ENCODE results near the gene APLP2. TPM values are rescaled to one million over a fixed set of nuclear protein-coding genes. Genes with fewer than 3 reads are reported as not detected.

The APLP2 gene
- total RNA-seq, 4 donors from 2014 or later = 226 to 376 (median 262) TPM

DNA sequence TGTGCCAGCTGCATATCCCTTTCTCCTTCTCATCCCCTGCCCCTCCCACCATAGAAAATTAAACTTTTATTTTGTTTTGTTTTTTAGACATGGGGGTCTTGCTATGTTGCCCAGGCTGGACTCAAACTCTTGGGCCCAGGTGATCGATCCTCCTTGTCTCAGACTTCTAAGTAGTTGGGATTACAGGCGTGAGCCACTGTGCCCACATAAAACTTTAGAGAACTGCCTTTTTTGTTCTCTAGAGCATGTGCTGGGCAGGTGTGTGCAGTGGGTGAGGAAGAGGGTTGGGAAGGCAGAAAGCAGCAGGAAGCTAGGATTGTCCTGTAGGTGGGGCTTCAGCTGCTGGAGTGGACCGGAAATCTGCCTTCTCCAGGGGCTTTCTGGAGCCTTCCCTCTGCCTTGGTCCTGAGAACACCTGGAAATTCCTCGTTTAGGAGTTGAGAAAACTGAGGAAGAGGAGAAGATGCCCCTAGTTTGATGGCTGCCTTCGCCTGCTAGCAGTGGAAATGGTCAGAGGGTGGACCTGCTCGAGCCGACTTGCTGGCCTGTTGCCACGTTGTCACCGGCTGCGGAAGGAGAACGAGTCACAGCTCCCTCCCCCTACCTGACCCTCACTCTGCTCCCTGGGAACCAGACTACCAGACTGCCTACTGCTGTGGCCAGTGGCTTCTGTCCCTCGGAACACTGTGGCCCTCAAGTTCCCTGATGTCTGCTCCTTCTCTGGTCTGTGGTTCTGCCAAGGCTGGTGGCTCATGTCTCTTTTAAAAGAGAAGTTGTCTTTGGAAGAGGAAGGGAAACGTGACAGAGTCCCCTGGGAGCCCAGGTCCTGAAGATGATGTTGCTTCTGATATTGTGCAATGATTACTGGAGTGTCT, 93.9 kb downstream of the APLP2 start:
- Histone ChIP-seq H3K36me3 (no peaks in the 10 kb centered on the region), H3K9me3 (no peaks in the 10 kb centered on the region), H3K4me1 (peaks cover 0 to 10% of the 10 kb centered on the region in 2 donors), H3K27ac (no peak overlapping the region), H3K4me3 (no peak overlapping the region), H3K27me3 (peaks cover 0 to 14% of the 10 kb centered on the region in 2 donors)
- intact Hi-C loops (cut with DNase I; ENCODE audit: low total_unique reads) = no loop called here
- TF ChIP-seq POLR2A (IDR thresholded peaks at IDR 0.05) = no peak
- TF ChIP-seq CTCF (IDR thresholded peaks at IDR 0.05) = no peak
- no peak for DNase-seq

DNA sequence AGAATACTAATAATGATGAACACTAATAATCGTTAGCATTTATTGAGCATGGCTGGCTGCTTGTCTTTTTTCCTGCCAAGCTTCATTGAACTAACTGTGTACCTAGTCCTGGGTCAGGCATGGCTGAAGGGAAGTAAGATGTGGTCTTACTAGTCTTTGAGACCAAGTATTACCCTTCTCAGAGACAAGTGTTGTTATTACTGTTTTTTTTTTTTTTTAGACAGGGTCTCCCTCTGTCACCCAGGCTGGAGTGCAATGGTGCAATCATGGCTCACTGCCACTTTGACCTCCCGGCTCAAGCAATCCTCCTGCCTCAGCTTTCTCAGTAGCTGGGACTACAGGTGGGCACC, 94.5 kb downstream of the APLP2 start:
- Histone ChIP-seq H3K36me3 (no peaks in the 10 kb centered on the region), H3K9me3 (no peaks in the 10 kb centered on the region), H3K4me3 (no peak overlapping the region), H3K4me1 (peaks cover 0 to 10% of the 10 kb centered on the region in 2 donors), H3K27ac (no peak overlapping the region), H3K27me3 (peaks cover 0 to 8% of the 10 kb centered on the region in 2 donors)
- TF ChIP-seq CTCF (IDR thresholded peaks at IDR 0.05) = no peak
- intact Hi-C loops (cut with DNase I; ENCODE audit: low total_unique reads) = no loop called here
- DNase-seq = no peak

DNA sequence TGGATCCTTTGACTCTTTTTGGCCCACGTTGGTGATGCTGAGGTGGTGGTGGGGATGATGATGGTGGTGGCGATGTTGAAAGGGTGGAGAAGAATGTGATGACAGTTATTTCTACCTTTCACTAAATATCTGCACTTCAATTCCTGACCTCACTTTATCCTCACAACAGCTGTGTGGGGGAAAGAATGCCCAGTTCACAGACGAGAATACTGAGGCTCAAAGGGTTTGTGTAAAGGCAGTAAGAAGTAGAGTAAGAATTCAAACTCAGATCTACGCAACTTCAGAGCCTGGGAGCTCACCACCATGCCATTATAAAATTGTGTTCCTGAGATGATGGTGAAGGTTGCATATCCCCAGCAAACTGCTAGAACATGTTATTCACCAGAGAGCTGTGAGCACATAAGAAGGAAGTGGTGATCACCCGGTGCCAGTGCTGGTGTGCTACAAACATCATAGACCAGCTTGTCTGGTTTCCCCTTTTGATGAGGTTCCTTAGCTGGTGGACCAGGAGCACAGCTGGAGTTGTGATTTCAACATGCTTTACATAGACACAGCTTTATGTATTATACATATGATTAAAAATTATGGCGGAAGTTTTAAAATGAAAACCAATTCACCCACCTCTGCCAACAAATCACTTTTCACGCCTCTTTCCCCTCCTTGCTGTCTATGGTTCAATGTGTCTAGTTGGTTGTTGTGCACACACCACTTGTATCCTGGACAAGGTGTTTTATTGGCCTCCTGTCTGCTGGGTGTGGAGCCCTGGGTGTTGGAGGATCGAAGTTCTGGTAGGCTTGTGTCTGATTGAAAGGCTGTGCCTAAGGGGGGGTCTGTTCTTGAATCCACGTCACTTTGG, 96.1 kb downstream of the APLP2 start:
- H3K27ac ChIP-seq = no peak overlapping the region
- TF ChIP-seq POLR2A (IDR thresholded peaks at IDR 0.05) (no peak), CTCF (IDR thresholded peaks at IDR 0.05) (no peak)
- no peaks in the 10 kb centered on the region for H3K4me1 ChIP-seq
- H3K9me3 ChIP-seq = no peaks in the 10 kb centered on the region
- no peak for DNase-seq
- H3K36me3 ChIP-seq = no peaks in the 10 kb centered on the region
- peaks cover 0 to under 1% of the 10 kb centered on the region in 2 donors for H3K27me3 ChIP-seq
- intact Hi-C loops (cut with DNase I; ENCODE audit: low total_unique reads) = no loop called here
- H3K4me3 ChIP-seq = no peak overlapping the region

- H3K27me3 ChIP-seq = no peaks in the 10 kb centered on the region
- DNase-seq = no peak
- intact Hi-C loops (cut with DNase I; ENCODE audit: low total_unique reads) = no loop called here
- TF ChIP-seq POLR2A (IDR thresholded peaks at IDR 0.05) (no peak), CTCF (IDR thresholded peaks at IDR 0.05) (no peak)
- no peak overlapping the region for H3K27ac ChIP-seq
- H3K4me3 ChIP-seq = no peak overlapping the region
- no peaks in the 10 kb centered on the region for H3K36me3 ChIP-seq
- no peaks in the 10 kb centered on the region for H3K9me3 ChIP-seq
- no peaks in the 10 kb centered on the region for H3K4me1 ChIP-seq
Measured at GRCh38 chr11:130166457-130166784, 96.7 kb downstream of the APLP2 start.

GRCh38 chr11:130167146-130167545, 97.5 kb downstream of the APLP2 start:
- Histone ChIP-seq H3K36me3 (no peaks in the 10 kb centered on the region), H3K27me3 (no peaks in the 10 kb centered on the region), H3K9me3 (no peaks in the 10 kb centered on the region), H3K4me3 (no peak overlapping the region), H3K27ac (no peak overlapping the region), H3K4me1 (no peaks in the 10 kb centered on the region)
- TF ChIP-seq CTCF (IDR thresholded peaks at IDR 0.05) = no peak
- no peak for TF ChIP-seq POLR2A (IDR thresholded peaks at IDR 0.05)
- no peak for DNase-seq
- intact Hi-C loops (cut with DNase I; ENCODE audit: low total_unique reads) = no loop called here
